Tibial artery (tissue), 4 donors: ENCODE results near the gene KCNK1.

Source experiments
- DNase-seq, 2 donors: peaks; one replicate each; pipeline ENCODE4 v3.0.0-alpha.2; 2019
- H3K27ac ChIP-seq, 2 donors: fragments of 200-600 bp; sonication (generic) in 1 of 2; 1 replicate in 1 of 2; 2 replicates in 1 of 2; pipeline ENCODE4 v1.5.1; 2018 to 2019; ENCODE audit warnings: mild to moderate bottlenecking in 1 of 2
- H3K27me3 ChIP-seq, 2 donors: fragments of 200-600 bp; sonication (generic) in 1 of 2; one replicate each; pipeline versions ENCODE4 v1.5.1 to v1.6.0; 2016 to 2019
- H3K36me3 ChIP-seq, 3 donors: fragments of 200-600 bp; sonication (generic) in 2 of 3; one replicate each; pipeline ENCODE4 v1.5.1; 2016 to 2019; ENCODE audit warnings: mild to moderate bottlenecking in 2 of 3
- H3K4me1 ChIP-seq, 4 donors: fragments of 200-600 bp; sonication (generic) in 2 of 4; 1 replicate in 3 of 4; 2 replicates in 1 of 4; pipeline ENCODE4 v1.5.1; 2016 to 2019
- H3K4me3 ChIP-seq, 2 donors: fragments of 200-600 bp; sonication (generic) in 1 of 2; 1 replicate in 1 of 2; 2 replicates in 1 of 2; pipeline ENCODE4 v1.5.1; 2018 to 2019; ENCODE audit warnings: mild to moderate bottlenecking in 2 of 2
- H3K9me3 ChIP-seq, 3 donors: fragments of 200-600 bp; sonication (generic) in 1 of 3; one replicate each; pipeline ENCODE4 v1.5.1; 2016 to 2019
- intact Hi-C: fragments of 100-400 bp; cut with DNase I; formaldehyde crosslinking; loops from one replicate; pipeline ENCODE4 v1.15.0; 2023; ENCODE audit warnings: low total_unique reads
- TF ChIP-seq, protein P1 (sequence below), 2 experiments: fragments of 200-600 bp in 1 of 2; fragments of 450-650 bp in 1 of 2; IDR thresholded peaks; one replicate each; pipeline ENCODE4 v1.5.1; 2017 to 2019; ENCODE audit warnings: antibody characterized with exemption in 2 of 2, mild to moderate bottlenecking in 1 of 2, moderate library complexity in 1 of 2

The KCNK1 gene

DNA sequence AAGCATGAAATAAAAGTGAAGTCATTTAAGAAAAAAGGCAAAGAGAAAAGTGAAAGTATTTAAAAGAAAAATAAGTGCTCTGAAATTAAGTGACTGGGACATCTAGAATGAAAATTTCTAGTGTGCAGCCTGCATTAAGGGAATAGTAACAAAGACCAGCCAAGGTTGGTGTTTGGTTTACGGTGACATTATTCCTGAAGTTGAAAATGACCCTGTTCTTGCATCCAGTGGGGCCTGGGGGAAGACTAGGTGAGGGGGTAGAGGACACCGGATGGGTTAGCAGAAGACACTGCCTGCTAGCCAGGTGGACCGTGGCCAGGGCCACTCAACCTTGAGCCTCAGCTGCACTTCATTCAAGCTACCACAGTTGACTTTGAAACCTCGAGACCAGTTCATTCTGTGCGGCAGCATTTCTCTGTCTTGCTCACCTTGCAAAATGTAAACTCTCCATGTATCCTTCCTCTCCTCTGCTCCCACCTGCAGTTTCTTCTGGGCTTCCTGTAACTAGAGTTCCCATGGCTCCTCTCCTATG lies 14.3 kb upstream of the KCNK1 start:
- Histone ChIP-seq H3K27me3 (no peaks in the 10 kb centered on the region), H3K36me3 (no peaks in the 10 kb centered on the region), H3K4me1 (no peaks in the 10 kb centered on the region), H3K27ac (no peak overlapping the region), H3K9me3 (peaks cover 0 to 9% (median 4%) of the 10 kb centered on the region in 3 donors), H3K4me3 (no peak overlapping the region)
- intact Hi-C loops, result no loop called here
- DNase-seq, result no peak
- TF ChIP-seq, protein P1, sequence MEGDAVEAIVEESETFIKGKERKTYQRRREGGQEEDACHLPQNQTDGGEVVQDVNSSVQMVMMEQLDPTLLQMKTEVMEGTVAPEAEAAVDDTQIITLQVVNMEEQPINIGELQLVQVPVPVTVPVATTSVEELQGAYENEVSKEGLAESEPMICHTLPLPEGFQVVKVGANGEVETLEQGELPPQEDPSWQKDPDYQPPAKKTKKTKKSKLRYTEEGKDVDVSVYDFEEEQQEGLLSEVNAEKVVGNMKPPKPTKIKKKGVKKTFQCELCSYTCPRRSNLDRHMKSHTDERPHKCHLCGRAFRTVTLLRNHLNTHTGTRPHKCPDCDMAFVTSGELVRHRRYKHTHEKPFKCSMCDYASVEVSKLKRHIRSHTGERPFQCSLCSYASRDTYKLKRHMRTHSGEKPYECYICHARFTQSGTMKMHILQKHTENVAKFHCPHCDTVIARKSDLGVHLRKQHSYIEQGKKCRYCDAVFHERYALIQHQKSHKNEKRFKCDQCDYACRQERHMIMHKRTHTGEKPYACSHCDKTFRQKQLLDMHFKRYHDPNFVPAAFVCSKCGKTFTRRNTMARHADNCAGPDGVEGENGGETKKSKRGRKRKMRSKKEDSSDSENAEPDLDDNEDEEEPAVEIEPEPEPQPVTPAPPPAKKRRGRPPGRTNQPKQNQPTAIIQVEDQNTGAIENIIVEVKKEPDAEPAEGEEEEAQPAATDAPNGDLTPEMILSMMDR (IDR thresholded peaks at IDR 0.05), result no peak

DNA sequence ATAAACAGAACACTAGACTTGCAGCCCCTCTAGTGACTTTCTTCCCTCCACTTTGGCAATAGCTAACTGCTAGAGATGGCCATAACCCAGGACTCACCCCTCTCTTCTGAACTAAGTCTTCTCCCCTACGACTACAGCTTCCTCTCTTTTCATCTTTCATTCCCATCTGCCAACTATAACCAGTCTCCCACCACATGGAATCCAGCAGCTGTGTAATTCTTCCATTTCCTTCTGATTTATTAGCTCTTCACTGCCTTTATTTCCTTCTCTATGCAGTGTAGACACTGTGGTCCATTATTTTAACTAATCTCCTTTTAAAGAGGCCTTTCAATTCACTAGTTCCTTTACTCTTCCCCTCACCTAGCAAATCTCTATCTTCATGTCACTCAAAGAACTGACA lies 13.4 kb upstream of the KCNK1 start:
- H3K4me1 ChIP-seq, result no peaks in the 10 kb centered on the region
- intact Hi-C loops, result no loop called here
- DNase-seq, result no peak
- H3K4me3 ChIP-seq, result no peak overlapping the region
- H3K27me3 ChIP-seq, result no peaks in the 10 kb centered on the region
- peaks cover 0 to 13% (median 4%) of the 10 kb centered on the region in 3 donors for H3K9me3 ChIP-seq
- no peak overlapping the region for H3K27ac ChIP-seq
- no peaks in the 10 kb centered on the region for H3K36me3 ChIP-seq
- TF ChIP-seq, protein P1 (IDR thresholded peaks at IDR 0.05), result no peak

DNA sequence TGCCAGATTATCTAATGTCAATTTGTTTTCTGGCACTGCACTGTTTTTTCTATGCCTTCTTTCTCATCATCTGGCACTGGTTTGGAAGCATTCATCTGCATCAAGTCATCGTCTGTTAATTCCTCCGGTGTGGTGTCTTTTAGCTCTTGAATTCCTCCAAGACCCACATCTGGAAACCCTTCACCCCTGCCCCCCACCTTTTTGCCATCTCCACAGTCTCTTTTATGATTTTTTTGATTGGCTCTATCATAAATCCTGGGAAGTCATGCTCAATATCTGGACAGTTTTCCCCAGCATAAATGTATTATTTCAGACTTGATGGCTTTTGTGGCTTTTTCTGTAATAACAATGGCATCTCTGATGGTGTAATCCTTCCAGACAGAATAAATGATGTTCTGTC lies 10.4 kb upstream of the KCNK1 start:
- peaks cover 0 to 13% (median 4%) of the 10 kb centered on the region in 3 donors for H3K9me3 ChIP-seq
- no peaks in the 10 kb centered on the region for H3K4me1 ChIP-seq
- intact Hi-C loops, result no loop called here
- no peak overlapping the region for H3K27ac ChIP-seq
- no peaks in the 10 kb centered on the region for H3K36me3 ChIP-seq
- DNase-seq, result no peak
- no peaks in the 10 kb centered on the region for H3K27me3 ChIP-seq
- TF ChIP-seq, protein P1 (IDR thresholded peaks at IDR 0.05), result no peak
- no peak overlapping the region for H3K4me3 ChIP-seq

DNA sequence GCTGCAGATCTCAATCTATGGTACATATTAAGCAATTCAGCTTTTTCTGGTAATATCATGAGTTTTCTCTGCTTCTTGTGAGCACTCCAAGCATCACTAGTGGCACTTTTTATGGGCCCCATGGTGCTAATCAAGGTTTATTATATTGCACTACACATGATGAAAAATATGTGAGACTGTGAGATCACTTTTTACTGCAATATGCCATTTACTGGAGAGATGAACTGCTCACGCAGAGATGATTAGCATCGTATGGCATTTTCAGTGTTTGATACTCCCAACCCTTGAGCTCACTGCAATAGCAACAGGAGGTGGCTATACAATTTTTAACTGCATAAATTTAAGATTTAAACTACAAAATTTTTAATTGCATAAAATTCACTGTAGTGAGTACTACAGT lies 8.7 kb upstream of the KCNK1 start:
- Histone ChIP-seq H3K27ac (no peak overlapping the region), H3K9me3 (peaks cover 0 to 13% (median 4%) of the 10 kb centered on the region in 3 donors), H3K27me3 (no peaks in the 10 kb centered on the region), H3K4me3 (no peak overlapping the region), H3K36me3 (no peaks in the 10 kb centered on the region), H3K4me1 (no peaks in the 10 kb centered on the region)
- TF ChIP-seq, protein P1 (IDR thresholded peaks at IDR 0.05), result no peak
- DNase-seq, result no peak
- intact Hi-C loops, result no loop called here

DNA sequence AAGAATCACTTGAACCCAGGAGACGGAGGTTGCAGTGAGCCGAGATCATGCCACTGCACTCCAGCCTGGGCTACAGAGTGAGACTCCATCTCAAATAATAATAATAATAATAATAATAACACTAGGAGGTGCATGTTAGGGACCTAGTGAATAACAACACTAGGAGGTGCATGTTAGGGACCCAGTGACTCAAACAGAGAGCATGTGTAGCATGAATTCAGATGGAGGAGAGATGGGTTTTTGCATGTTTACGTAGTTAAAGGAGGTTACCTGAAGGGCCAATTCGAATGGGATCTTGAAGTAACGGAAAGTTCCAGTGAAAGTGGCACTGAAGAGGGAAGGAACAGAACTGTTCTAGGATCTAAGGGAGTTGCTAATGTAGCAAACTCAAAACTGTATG lies 7.1 kb upstream of the KCNK1 start:
- Histone ChIP-seq H3K27me3 (no peaks in the 10 kb centered on the region), H3K4me3 (no peak overlapping the region), H3K9me3 (peaks cover 0 to 13% (median 4%) of the 10 kb centered on the region in 3 donors), H3K4me1 (no peaks in the 10 kb centered on the region), H3K36me3 (no peaks in the 10 kb centered on the region), H3K27ac (no peak overlapping the region)
- DNase-seq, result no peak
- TF ChIP-seq, protein P1 (IDR thresholded peaks at IDR 0.05), result no peak
- intact Hi-C loops, result no loop called here
